ENCODE measurements around the gene SFSWAP. TPM values are rescaled to one million over a fixed set of nuclear protein-coding genes. Genes with fewer than 3 reads are reported as not detected.

SFSWAP gene
- polyA plus RNA-seq, 5 donors = 45.5 to 60.3 (median 53.6) TPM

Other genes starting within 250 kb of the SFSWAP start
- gene MMP17, start 117.3 kb downstream of the SFSWAP start, polyA plus RNA-seq (ENCODE audit: insufficient read depth in 1 of 5, insufficient read length in 5 of 5, low replicate concordance in 1 of 5) = 1 to 10 TPM; 1.9 to 4.2 (median 2.5) TPM
- gene ULK1, start 183.5 kb downstream of the SFSWAP start, polyA plus RNA-seq (ENCODE audit: insufficient read depth in 1 of 5, insufficient read length in 5 of 5, low replicate concordance in 1 of 5) = 10 to 100 TPM; 19.8 to 37.8 (median 27.7) TPM
- gene PUS1, start 218.2 kb downstream of the SFSWAP start, polyA plus RNA-seq (ENCODE audit: insufficient read depth in 1 of 5, insufficient read length in 5 of 5, low replicate concordance in 1 of 5) = 10 to 100 TPM; 10.7 to 22.3 (median 16.0) TPM
- 10 to 100 TPM; 34.5 to 41.0 (median 38.9) TPM for gene EP400, start 238.9 kb downstream of the SFSWAP start, polyA plus RNA-seq (ENCODE audit: insufficient read depth in 1 of 5, insufficient read length in 5 of 5, low replicate concordance in 1 of 5)

Measured in right lung (tissue), 5 donors.